Right atrium auricular region (tissue), 2 donors: ENCODE data around the gene C10orf71. TPM values are rescaled to one million over a fixed set of nuclear protein-coding genes. Genes with fewer than 3 reads are reported as not detected.

ENCODE experiments used
- DNase-seq: peaks from one replicate; pipeline ENCODE4 v3.0.0-alpha.2; 2019; ENCODE audit warnings: low spot score
- H3K27ac ChIP-seq, 2 donors: fragments of 200-600 bp; sonication (generic); 1 replicate in 1 of 2; 2 replicates in 1 of 2; pipeline ENCODE4 v1.5.1; 2016 to 2019
- H3K27me3 ChIP-seq, 2 donors: fragments of 200-600 bp; sonication (generic); one replicate each; pipeline versions ENCODE4 v1.5.1 to v1.6.0; 2017 to 2019
- H3K36me3 ChIP-seq: fragments of 200-600 bp; sonication (generic); one replicate; pipeline ENCODE4 v1.5.1; 2016
- H3K4me1 ChIP-seq, 2 donors: fragments of 200-600 bp; sonication (generic); one replicate each; pipeline versions ENCODE4 v1.5.1 to v1.6.0; 2017 to 2019
- H3K4me3 ChIP-seq, 2 donors: fragments of 200-600 bp; sonication (generic); 1 replicate in 1 of 2; 2 replicates in 1 of 2; pipeline ENCODE4 v1.5.1; 2017 to 2019; ENCODE audit warnings: mild to moderate bottlenecking in 1 of 2, moderate library complexity in 1 of 2
- H3K9me3 ChIP-seq, 2 donors: fragments of 200-600 bp; sonication (generic); one replicate each; pipeline ENCODE4 v1.5.1; 2019
- total RNA-seq, 2 donors: library from RNA; depleted of rRNA; stranded (reverse); fragments of >200 nt; gene quantifications; one replicate each; pipeline ENCODE4 v1.1.0, GENCODE V29; 2016
- TF ChIP-seq, protein P1 (sequence below), 2 donors: fragments of 200-600 bp; sonication (generic); IDR thresholded peaks; one replicate each; pipeline ENCODE4 v1.5.1; 2019; ENCODE audit warnings: antibody characterized with exemption in 2 of 2

Gene C10orf71
- total RNA-seq, 2 donors from 2014 or later = 34.9 to 48.2 TPM

DNA sequence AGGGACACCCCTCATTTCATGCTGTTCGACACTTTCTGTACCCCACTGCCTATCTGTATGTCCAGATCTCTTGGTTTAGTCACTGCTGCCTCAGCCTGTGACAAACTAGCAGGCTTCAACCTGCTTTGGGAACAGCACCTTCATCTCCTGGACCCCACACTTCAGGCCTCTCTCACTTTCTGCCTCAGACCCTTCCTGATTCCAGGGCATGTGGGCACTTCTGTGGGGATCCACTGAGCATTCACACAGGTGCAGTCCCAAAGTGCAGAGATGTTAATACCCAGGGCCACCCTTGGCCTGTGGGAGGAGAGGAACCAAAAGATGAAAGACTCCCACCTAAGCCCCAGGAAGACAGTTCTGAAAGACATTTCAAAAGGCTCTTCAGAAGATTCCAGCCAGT, 29.4 kb upstream of the C10orf71 start:
- Histone ChIP-seq H3K4me3 (no peak overlapping the region), H3K9me3 (peaks cover 0 to 19% of the 10 kb centered on the region in 2 donors), H3K27ac (no peak overlapping the region), H3K4me1 (peaks cover 0 to 32% of the 10 kb centered on the region in 2 donors), H3K27me3 (no peaks in the 10 kb centered on the region), H3K36me3 (no peaks in the 10 kb centered on the region)
- TF ChIP-seq, protein P1, sequence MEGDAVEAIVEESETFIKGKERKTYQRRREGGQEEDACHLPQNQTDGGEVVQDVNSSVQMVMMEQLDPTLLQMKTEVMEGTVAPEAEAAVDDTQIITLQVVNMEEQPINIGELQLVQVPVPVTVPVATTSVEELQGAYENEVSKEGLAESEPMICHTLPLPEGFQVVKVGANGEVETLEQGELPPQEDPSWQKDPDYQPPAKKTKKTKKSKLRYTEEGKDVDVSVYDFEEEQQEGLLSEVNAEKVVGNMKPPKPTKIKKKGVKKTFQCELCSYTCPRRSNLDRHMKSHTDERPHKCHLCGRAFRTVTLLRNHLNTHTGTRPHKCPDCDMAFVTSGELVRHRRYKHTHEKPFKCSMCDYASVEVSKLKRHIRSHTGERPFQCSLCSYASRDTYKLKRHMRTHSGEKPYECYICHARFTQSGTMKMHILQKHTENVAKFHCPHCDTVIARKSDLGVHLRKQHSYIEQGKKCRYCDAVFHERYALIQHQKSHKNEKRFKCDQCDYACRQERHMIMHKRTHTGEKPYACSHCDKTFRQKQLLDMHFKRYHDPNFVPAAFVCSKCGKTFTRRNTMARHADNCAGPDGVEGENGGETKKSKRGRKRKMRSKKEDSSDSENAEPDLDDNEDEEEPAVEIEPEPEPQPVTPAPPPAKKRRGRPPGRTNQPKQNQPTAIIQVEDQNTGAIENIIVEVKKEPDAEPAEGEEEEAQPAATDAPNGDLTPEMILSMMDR (IDR thresholded peaks at IDR 0.05) = no peak
- DNase-seq = peak; percentile 46

DNA sequence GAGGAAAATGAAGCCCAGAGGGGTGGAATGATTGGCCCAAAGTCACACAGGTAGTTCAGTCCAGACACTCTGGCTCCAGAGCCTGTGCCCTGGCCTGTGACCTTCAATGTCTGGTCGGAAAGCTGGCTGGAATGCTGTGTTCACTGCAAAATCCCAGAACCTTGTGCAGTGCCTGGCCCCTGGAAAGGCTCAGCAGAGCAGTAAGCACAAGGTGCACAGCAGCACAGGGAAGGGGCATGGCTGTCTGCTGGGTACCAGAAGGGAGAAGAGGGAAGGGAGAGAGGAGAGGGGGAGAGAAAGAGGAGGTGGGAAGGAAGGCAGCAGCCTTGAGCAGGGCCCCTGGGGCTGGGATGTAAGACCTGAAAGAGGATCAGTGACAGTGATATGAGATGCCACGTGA, 28.4 kb upstream of the C10orf71 start:
- TF ChIP-seq, protein P1 (IDR thresholded peaks at IDR 0.05) = no peak
- H3K27ac ChIP-seq = peak overlapping the region in 1 of 2 donors; percentile 71

DNA sequence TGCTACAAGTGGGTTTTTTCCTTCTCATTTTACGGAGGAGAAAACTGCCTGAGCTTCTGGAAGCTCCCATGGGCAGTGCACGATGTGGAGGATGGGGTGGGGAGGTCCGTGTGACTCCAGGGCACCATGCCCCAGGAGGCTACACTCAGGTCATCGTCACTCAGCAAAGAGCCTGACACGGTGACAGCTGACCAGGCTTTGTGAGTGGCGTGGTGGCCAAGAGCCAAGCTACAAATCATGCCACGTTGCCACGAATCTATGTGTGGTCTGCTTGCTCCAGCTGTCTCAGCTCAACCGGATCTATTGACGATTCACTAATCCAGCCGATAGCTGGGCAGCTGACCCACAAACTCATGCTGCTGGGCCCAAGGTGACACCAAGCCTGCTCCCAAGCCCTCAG, 27.6 kb upstream of the C10orf71 start:
- Histone ChIP-seq H3K4me3 (no peak overlapping the region), H3K36me3 (no peaks in the 10 kb centered on the region), H3K27me3 (no peaks in the 10 kb centered on the region), H3K4me1 (peaks cover 0 to 32% of the 10 kb centered on the region in 2 donors), H3K9me3 (peaks cover 0 to under 1% of the 10 kb centered on the region in 2 donors), H3K27ac (peak overlapping the region; percentile 71 to 78)
- TF ChIP-seq, protein P1 (IDR thresholded peaks at IDR 0.05) = no peak
- peak; percentile 57 for DNase-seq

More for the DNA sequence above, 28.4 kb upstream of the C10orf71 start:
- H3K9me3 ChIP-seq = peaks cover 0 to 9% of the 10 kb centered on the region in 2 donors
- H3K27me3 ChIP-seq = no peaks in the 10 kb centered on the region
- H3K4me1 ChIP-seq = peaks cover 0 to 32% of the 10 kb centered on the region in 2 donors
- no peak for DNase-seq
- H3K36me3 ChIP-seq = no peaks in the 10 kb centered on the region
- H3K4me3 ChIP-seq = no peak overlapping the region

DNA sequence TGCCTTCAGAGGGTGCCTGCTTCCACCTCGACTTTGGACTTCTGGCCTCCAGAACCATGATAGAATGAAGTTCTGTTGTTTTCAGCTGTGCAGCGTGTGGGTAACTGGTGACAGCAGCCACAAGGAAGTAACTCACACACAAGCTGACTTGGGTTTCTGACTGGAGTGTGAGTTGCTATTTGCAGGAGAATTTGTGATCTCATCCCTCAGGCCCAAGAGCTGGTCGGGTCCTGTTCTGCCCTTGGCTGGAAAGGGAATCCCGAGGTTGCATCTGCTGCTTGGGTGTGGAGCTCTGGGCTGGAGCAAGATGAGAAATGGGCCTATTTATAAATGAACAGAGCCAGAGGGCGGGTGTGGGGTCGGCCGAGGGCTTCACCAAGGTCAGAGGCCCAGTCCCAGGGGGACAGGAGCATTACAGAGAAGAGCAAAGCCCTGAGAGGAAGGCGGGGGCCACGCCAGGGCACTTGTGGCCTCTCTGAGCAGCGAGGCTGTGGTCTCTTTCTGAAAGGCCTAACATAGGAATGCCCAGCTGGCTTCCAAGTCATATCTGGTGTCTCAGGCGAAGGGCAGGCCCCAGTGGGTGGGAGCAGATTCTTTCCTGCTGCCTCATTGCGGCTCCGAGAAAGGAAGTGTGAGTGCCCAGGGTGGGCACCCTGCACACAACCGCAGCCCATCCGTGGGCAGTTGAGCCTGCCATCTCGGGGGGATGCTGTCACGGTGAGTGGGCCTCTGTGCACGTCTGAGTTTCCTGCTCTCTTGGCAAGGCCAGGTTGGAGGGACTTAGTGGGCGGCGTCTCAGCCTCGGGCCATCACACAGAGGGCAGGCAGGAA, 26.5 kb upstream of the C10orf71 start:
- TF ChIP-seq, protein P1 (IDR thresholded peaks at IDR 0.05) = no peak
- no peaks in the 10 kb centered on the region for H3K36me3 ChIP-seq
- H3K27me3 ChIP-seq = no peaks in the 10 kb centered on the region
- H3K4me1 ChIP-seq = peaks cover 0 to 32% of the 10 kb centered on the region in 2 donors
- H3K4me3 ChIP-seq = no peak overlapping the region
- no peaks in the 10 kb centered on the region for H3K9me3 ChIP-seq
- peak; percentile 58 for DNase-seq
- peak overlapping the region; percentile 71 to 78 for H3K27ac ChIP-seq

DNA sequence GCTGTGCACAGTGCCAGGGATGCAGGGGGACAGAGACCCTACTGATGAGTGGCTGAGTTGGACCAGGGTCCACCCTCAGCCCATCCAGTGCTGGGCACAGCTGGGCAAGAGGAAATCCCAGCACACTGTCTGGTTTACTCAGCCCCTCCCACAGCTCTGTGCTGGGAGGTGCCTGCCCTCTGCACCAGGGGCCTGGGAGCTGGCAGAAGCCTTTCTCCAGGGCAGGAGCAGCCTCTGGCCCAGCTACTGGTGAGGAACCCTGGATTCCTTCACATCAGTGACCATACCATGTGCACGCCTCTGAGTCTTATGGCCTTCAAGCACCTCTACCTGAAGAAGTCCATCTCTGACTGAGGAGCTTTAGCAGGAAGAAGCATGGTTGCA, 25.9 kb upstream of the C10orf71 start:
- TF ChIP-seq, protein P1 (IDR thresholded peaks at IDR 0.05) = no peak
- no peak overlapping the region for H3K4me3 ChIP-seq
- H3K4me1 ChIP-seq = peaks cover 0 to 36% of the 10 kb centered on the region in 2 donors
- DNase-seq = peak; percentile 54
- H3K36me3 ChIP-seq = no peaks in the 10 kb centered on the region
- no peaks in the 10 kb centered on the region for H3K9me3 ChIP-seq
- peak overlapping the region; percentile 71 to 78 for H3K27ac ChIP-seq
- no peaks in the 10 kb centered on the region for H3K27me3 ChIP-seq
